ENCODE measurements around the gene PLCB4. TPM values are rescaled to one million over a fixed set of nuclear protein-coding genes. Genes with fewer than 3 reads are reported as not detected.
A peak's percentile ranks its signal among the peaks of the same experiment; 100 is the strongest.
"Not testable (repeated sequence)": the region's sequence is repeated elsewhere in the genome, so short reads cannot be mapped to it uniquely, and the experiment has no call there.

PLCB4 gene
- total RNA-seq, 1 donor from 2014 or later: 549 TPM

DNA sequence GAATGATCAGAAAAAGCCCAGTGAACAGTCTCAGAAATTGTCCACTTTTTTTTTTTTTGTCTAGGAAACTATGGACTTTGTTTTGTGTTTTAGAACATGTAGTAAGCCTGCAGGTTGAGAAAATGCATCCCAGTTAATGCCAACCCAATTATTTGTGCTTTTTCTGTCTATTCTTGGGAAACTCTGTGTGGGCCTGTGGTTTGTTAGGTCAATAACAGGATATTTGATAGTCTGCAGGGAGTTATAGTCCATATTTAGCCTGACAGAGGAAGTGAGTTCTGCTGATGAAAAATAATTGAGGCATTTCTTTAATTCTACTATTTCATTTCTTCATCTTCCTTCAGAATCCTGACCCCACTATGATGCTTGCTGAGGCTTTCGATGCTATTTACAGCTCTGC is 291.5 kb downstream of the PLCB4 start:
- no peak for DNase-seq (ENCODE audit: low read depth)

DNA sequence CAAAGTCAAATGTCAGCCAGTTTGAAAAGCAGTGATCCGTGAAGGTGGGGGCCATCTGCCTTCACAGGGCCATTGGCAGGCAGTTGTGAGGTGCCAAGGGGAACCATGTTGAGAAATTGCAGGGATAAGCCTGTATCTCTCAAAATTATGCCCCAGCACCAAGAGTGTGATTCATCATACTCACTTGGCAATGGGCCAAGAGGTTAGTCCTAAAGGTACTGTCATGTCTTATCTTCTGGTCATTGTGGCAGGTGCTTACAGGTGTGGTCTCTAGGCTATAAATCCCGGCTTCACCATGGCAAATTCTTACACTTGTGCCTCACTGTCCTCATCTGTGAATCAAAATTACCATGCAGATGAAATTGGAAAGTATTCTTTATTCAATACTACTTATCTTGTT is 294.8 kb downstream of the PLCB4 start:
- no peak for DNase-seq (ENCODE audit: low read depth)

DNA sequence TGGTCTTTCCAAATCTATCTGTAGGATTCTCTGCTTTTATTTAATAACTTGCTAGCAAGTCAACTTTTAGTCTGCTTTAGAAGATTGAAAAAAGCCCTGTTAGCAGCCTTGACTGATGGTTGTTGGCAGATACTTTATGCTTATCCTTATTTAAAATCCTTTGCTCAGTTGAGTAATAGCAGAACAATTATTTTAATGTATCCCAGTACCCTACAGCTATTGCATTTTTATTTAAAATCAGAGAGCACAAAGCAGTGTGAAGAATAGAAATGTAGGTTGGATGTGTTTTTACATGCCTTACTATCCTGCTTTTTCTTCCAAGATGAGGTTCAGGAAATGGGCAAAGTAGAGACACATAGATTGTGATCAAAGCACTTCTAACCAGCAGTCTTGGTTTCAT is 298.4 kb downstream of the PLCB4 start:
- DNase-seq (ENCODE audit: low read depth): no peak

DNA sequence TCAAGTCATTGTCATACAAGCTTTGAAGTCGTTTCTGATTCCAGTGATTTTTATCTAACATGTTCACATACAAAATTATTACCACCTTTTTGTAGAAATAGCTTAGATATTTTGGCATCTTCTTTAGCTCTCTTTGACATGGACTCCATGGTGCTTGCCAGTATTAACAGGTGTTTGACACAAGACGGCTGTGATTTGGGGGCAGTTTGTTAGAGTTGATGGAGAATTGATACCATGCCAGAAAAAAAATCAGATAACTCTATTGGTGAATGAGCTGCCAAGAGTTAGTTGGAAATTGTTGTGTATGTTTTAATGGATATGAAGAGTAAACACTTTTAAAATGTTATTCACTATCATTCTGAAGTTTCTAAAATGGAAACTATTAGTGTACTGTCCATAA is 298.9 kb downstream of the PLCB4 start:
- DNase-seq (ENCODE audit: low read depth): no peak

DNA sequence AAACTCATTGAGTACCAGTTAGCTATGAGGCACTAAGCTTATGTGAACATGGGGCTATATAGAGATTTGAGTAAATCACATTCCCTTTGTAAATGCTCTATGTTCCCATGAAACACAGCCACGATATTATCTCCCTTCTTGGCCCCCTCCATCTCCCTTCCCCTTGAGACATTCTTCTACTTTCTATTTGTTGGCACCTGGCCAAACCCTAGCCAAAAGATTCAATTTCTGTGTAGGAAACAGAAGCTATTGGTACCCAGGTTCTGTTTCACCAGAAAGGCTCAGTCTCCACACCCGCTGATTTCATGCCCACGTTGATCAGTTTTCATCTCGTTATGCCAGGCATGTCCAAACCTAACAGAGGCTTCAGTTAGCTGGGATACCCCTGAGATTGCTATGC is 300.0 kb downstream of the PLCB4 start:
- no peak for DNase-seq (ENCODE audit: low read depth)

DNA sequence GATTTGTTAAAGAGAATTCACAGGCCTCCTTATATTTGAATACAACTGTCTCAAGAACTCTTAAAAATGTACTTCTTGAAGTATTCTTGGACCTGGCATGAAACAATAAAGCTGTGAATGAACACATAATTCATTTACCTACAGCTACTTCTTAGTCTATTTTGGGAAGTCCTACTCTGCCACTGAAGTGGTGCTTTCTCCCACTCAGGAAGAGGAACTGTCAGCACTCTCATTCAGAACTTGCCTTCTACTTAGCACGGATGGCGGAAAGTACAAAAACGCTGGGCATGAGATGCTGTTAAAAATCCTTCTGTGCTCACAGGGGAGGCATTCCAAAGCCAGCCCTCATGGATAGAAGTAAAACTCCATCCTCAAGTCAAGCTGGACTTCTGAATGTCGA is 300.7 kb downstream of the PLCB4 start:
- DNase-seq (ENCODE audit: low read depth): no peak

DNA sequence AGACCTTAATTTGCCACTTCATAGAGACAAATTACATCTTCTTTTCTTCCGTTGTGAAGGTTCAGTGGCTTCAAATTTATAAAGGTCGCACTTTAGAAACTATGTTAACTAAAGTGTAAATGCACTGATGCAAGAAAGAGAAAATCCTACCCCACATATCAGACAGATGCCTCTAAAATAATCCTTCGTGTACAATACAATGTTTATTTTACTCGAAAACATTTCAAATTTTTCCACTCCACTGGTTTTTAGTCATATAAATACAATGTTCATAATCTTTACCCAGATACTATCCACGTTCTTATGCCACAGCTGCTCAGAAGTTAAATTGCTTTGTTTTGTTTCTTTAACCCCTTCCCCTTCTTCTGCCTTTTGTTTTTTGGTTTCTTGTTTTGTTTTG is 305.2 kb downstream of the PLCB4 start:
- peak; percentile 15 for DNase-seq (ENCODE audit: low read depth)

DNA sequence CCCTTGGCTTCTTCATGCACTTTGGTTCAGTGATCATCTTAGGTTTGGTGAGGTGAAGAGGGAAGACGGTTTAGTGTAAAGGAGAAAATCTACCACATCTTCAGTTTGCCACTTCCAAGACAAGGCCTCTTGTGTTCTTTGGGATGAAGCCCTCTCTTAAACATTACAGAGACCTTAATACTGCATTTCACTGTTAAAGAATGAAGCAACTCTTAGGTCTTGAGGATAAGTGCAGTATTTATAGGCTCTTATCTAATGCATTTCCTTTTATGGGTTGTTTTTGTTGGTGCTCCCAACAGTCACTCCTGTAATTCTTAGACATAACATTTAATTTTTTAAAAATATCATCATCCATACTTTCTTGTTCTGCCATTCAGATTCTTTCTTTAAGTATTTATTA is 305.6 kb downstream of the PLCB4 start:
- DNase-seq (ENCODE audit: low read depth): no peak

DNA sequence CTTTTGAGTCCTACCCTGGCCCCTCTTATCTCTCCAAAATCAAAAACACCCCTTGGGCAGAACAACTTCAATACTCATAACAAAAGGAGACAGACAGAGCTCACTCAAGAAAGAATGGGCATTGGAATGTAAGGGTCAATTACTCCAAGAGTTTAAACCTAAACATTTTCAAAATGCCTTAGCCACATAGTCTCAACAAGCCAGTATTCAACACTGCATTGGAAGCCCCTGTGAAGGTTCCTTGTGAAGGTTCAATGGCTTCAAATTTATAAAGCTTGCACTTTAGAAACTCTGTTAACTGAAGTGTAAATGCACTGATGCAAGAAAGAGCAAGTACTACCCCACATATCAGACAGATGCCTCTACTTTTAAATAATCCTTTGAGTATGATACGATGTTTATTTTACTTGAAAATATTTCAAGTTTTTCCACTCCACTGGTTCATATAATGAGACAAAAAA is 306.4 kb downstream of the PLCB4 start:
- peak; percentile 25 for DNase-seq (ENCODE audit: low read depth)

DNA sequence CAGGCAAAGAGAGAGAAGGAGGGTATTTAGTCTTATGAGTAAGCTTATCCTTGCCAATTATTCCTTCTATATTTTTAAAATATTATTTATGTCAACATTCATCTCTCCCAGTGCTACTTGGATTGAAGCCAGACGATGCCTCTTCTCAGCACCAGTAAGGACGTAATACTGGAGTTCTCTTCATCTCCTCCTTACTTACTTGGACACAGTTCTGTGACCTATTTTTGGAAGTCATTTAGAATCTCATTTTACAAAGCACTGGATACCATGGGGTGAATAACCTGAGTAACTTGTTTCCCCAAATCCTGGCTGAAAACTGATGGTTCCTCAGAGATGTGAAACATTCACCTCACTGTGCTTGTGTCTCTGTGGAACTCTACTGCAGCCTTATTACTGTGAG is 308.1 kb downstream of the PLCB4 start:
- DNase-seq (ENCODE audit: low read depth): no peak

DNA sequence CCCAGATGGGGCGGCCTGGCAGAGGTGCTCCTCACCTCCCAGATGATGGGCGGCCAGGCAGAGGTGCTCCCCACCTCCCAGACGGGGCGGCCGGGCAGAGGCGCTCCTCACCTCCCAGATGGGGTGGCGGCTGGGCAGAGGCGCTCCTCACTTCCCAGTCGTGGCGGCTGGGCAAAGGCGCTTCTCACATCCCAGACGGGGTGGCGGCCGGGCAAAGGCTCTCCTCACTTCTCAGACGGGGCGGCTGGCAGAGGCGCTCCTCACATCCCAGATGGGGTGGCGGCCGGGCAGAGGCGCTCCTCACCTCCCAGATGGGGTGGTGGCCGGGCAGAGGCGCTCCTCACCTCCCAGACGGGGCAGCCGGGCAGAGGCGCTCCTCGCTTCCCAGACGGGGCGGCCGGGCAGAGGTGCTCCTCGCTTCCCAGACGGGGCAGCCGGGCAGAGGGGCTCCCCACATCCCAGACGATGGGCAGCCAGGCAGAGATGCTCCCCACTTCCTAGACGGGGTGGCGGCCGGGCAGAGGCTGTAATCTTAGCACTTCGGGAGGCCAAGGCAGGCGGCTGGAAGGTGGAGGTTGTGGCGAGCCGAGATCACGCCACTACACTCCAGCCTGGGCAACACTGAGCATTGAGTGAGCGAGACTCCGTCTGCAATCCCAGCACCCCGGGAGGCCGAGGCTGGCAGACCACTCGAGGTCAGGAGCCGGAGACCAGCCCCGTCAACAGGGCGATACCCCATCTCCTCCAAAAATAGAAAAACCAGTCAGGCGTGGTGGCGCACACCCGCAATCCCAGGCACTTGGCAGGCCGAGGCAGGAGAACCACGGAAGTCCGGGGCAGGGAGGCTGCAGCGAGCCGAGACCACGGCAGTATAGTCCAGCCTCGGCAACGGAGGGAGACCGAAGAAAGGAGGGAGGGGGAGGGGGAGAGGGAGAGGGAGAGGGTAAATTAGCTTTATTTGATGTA is 316.7 kb downstream of the PLCB4 start:
- not testable (repeated sequence) for DNase-seq (ENCODE audit: low read depth)

DNA sequence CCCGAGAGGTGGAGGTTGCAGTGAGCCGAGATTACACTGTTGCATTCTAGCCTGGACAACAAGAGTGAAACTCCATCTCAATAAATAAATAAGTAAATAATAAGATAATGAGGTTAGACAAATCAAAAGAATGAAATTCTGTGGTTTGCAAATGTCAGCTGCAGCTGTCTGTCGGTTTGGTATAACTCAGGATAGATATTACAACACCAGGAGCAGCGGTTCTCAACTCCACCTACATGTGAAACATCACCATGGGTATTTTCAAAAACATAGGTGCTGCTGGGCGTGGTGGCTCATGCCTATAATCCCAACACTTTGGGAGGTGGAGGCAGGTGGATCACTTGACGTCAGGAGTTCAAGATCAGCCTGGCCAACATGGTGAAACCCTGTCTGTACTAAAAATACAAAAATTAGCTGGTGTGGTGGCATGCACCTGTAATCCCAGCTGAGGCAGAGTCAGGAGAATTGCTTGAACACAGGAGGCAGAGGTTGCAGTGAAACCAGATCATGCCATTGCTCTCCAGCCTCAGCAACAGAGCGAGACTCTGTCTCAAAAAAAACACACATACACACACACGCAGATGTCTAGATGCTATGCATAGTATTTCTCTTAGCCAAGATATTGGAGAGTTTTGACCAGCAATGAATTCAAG is 319.4 kb downstream of the PLCB4 start:
- no peak for DNase-seq (ENCODE audit: low read depth)

DNA sequence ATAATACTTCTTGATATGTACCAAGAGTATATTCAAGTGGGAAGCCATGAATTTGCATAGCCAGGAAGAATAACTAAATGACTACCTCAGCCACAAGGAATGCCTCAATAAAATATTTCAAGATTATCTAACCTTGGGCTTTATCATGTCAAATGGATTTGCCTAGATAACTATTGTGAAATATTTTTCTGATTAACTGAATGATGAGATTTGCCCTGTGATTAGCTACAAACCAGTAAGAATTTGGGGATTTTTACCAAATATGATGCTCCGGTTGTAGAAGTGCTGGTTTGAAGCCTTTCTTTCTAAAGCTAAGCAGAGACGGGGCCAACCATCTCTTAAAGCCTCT is 319.9 kb downstream of the PLCB4 start:
- DNase-seq (ENCODE audit: low read depth): no peak

DNA sequence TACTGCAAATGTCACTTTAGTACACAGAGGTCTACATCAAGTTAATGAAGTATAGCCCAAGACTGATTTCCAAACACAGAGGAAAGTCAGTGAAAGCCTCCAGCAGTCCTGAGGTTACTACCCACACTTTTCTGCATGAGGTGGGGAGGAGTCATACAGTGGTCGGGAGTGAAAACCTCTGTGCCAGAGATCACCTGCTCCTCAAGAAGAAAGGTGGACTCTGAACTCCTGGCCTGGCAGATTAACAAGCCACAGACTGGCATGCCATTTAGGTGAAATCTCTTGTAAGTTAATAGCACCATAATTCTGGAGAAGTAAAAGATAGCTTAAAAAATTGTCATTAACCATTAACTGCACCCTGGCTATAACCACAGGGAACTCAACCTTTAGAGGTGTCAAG is 320.5 kb downstream of the PLCB4 start:
- DNase-seq (ENCODE audit: low read depth): peak; percentile 89

DNA sequence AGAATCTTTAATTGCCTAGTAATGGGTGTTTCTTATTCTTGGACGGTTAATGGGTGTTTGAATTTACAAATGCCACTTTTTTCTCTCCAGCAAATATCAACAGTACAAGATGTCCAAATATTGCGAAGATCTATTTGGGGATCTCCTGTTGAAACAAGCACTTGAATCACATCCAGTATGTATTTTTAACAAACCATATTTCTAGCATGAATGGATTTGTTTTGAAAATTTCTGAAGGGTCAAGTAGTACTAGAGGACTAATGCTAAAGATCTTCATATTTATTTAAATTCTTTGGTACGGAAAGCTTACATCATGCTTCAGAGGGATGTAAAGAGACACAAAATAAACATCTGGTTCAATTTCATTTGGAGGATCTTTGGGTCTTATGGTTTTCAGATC is 321.6 kb downstream of the PLCB4 start:
- DNase-seq (ENCODE audit: low read depth): no peak

DNA sequence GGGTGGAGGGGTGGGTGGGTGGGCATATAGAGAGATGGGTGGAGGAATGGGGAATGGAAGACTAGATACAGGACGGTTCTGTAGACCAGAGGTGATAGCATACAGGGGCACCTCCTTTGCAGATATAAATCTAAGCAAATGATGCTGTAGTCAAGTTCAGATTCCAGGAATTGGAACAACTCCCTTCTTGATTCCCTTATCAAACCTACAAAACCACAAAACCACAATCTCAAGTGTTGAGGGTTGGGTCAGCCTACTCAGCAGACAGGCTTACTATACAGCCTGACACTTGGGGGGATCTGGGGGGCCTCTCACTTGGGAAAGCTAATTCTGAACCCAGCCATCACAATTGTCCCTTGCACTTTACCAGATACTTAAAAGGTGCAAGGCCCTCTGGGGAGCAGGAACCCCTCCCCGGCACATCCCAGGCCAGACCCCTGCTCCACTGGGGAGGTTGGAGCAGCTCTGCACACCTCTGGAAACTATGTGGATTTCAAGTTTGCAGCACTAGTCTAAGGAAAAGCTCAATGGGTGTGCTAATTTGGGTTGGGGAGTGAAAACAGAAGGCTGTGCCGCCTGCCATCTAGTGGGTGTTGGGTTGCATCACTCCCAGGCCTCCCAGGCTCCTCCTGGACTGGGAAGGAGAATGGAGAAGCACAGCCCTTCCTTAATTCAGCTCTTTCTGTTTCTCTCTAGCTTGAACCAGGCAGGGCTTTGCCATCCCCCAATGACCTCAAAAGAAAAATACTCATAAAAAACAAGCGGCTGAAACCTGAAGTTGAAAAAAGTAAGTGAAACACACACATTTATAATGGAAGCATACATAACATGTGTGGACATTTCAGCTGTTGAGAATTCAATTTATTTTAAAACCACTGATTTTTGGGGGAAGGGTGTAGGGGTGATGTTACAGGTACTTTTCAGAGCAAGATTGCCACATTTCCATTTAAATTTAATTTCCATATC is 324.3 kb downstream of the PLCB4 start:
- peak; percentile 47 for DNase-seq (ENCODE audit: low read depth)

DNA sequence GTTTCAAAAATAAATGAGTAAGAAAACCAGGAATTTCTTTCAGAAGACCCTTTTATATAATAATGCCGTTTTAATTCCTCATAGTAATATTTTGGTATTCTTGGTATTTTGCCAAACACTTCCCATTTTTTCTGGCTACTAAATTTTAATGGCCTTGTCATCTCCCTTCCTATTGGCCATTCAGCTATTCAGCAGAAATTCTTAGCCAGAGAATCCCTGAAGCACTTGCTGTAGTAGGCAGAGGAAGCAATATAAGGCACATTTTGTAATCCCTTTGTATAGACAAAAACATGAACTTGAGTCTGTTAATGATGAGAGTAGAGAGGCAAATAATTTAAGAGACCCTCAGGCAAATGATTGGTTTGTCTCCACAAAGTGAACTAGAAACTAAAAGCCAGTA is 327.1 kb downstream of the PLCB4 start:
- no peak for DNase-seq (ENCODE audit: low read depth)

DNA sequence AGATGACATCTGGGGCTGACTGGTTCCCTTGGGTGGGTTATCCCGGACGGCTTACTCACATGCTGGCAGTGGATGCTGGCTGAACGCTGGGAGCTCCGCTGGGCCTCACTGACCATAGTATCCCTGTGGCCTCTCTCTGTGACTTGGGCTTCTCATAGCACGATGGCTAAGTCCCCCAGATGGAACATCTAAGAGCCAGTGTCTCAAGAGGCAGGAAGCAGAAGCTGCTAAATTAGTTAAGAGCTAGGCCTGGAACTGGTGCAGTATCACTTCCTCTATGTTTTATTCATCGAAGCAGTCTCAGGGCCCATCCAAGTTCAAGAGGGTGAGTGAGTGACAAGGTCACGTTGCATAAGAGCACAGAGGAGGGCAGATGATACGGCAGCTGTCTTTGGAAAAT is 329.0 kb downstream of the PLCB4 start:
- no peak for DNase-seq (ENCODE audit: low read depth)

DNA sequence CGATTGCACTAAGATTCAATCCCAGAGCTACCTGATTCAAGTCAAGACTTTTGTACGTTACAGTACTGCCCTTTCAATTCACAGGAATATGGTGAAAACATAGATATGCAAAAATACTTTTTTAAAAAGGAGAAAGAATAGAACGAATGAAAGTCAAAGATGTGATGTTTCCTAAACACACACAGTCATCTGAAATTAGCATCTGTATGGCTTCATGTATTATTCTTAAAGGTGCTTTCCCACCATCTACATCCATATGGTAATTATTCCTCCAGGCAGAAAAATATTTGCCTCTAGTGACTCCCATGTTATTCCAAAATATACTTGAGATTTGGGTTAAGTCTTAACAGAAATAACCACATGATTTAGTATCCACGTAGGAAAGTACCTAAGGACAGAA is 330.0 kb downstream of the PLCB4 start:
- DNase-seq (ENCODE audit: low read depth): no peak

DNA sequence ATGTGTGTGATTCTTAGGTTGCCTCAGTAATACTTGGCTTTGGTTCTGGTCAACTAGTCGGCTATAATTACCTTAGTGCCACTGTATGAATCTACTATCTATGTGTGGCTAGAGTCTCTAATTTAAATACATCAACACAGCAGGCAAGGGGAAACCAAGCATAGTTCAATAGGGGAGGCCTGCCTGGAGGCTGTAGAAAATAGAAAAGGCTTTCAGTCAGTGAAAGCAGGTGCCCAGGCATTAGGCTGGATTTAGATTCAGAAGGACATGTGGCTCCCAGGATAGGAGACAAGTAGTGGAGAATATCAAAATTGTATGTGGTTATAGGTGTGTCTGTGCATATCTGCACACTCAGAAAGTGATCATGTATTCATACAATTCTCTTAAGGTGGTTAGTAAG is 330.4 kb downstream of the PLCB4 start:
- no peak for DNase-seq (ENCODE audit: low read depth)

DNA sequence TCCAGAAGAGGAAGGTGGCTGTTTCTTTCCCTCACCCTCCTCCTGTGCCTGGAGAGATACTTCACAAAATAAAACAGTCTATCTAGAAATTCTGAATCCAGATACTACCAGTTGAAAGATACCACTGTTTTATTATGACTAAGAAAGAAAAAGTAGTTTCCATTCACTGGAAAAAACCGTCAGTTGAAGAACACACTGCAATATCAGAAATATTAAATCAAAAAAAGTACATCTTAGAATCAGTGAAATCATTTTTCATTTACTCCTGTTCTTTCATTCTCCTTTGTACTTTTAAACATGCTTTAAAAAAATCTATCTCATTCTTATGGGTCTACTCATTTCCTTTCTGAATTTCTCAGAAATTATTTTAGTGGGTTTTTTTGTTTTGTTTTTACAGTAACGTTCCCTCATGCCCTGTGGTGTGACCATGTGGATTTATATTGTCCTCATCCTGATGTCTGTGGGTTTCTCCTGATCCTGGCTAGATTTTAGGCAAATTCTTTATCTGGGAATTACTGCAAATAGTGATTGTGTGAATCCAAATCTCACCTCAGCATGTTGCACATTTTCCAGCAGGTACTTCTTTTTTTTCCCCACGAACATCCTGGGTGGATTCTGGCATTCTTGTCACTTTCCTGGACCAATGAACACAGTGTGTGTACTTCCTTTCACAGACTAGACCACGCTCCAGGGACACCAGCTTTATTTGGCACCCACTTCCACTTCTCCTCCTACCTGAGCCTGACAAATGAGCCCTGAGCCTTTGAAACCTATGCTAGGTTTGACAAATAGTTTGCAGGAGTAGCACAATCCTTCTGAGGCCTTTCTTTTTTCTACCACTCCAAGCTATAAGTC is 331.5 kb downstream of the PLCB4 start:
- DNase-seq (ENCODE audit: low read depth): no peak

Measured in renal cortical epithelial cell (primary cell).